Activated CD4-positive, alpha-beta T cell treated with anti-CD3 and anti-CD28 coated beads, Interleukin-10, Interleukin-2, amounts not matched to agents 100 ng/mL and 50 ng/mL, durations not matched to agents 16 hours and 8 hours (primary cell): ENCODE results near the gene DEXI.
A peak's percentile ranks its signal among the peaks of the same experiment; 100 is the strongest.

ENCODE experiments used
- DNase-seq: peaks from one replicate; pipeline ENCODE4 v3.0.0-alpha.2; 2020

DEXI gene

DNA sequence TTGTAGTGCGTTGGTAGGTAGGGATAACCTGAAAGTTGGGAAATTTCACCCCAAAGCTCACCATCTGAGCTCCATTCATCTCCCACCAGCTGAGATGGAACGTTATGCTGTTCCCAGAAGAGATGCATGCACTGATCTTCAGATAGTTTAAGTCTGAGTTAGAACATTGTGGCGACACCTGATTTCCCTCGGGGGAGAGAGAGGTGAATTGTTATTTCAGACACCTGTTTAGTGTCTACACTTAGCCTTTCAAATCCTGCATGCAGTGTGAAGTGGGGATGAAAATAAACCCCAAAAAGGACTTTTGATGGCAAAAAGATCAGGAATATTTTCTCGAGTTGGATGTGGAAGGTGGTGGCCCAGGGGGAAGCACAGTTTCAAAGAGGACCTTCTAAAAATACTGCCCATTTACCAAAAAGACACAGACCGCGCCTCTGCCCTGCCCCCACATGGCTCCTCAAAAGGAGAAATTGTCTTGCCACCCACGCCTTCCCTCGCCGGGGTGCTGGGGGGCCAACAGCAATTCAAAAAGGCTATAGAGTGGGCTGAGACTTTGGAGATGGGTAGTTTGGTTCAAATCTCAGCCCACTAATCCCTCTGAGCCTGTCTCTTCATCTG lies 53.8 kb downstream of the DEXI start:
- no peak for DNase-seq

DNA sequence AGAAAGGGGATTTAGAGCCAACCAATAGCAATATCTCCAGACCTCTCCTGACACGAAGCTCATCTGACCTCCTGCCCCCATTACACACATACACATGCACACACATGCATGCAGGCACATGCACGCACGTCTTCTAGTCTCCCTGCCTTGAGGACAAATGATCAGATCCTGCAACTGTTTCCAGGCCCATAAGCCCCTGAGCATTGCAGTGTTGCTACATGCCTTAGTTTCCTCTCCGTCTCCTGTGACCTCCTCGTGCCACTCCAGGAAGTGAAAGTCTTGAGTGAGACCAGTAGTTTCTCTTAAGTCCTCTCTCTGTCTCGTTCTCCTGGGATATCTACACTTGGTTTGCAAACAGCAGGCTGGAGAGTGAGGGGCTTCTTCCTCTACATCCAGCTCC lies 57.0 kb downstream of the DEXI start:
- peak; percentile 20 for DNase-seq

DNA sequence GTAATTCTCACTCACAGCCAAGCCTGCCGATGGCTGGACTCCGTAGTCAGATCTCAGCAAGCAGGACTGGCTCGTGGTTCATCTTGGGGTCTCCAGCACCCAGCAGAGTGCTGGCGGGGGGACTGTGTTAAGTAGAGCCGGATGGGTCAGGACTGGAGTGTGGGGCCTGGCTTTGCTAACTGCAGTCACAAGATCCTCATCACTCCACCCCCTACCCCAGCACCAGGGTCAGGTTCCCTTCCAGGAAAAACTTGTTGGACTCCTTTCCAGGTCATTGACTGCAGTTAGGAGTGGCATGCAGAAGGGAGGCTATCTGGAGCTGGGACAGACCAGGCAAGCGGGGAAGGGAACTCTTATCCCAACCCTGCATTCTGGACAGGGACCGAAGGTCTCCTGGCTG lies 59.3 kb downstream of the DEXI start:
- DNase-seq: no peak

- peak; percentile 51 for DNase-seq
Observed at GRCh38 chr16:10881479-10882030, 60.7 kb downstream of the DEXI start.

- peak; percentile 35 for DNase-seq
Observed at GRCh38 chr16:10880594-10881452, 61.4 kb downstream of the DEXI start.

DNA sequence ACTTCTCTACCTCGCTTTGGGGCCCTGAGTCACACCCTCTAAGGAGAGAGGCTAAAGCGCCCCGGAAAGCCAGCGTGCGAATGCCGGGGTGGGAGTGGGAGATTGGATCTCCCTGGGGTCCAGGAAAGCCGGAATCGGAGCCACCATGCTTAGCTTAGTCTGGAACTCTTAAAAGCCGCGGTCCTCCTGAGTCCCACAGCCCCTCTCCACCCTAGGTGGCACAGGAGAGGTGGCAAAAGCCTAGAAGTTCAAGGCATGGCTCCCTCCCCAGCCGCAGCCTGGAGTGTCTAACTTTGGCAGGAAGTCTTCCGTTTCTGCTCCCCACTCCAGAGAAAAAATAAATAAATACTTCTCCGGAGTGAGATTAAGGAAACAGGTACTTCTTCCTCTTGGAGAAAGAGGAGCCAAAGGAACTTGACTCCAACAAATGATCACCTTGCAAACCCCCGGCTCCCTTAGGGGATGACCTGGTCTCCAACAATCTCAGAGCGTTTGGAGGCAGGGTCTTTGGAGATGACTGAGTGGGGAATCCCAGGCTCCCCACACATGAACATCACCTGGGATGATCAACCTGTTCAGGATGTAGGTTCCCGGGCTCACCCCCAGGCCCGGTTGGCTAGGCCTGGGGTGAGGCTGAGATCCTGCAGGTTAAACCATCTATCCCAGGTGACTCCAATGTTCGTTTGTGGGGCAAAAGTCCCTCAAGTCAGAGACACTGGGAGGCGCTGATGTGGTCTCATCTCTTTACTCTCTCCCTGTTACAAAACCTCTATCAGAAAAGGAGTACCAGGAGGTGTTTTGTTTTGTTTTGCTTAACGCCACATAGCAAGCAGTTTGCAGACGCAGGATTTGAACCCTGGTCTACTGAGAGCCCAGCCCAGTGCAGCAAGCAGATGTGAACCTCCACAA lies 62.3 kb downstream of the DEXI start:
- peak; percentile 16 for DNase-seq
